ENCODE results near the gene SLC10A6.
"Not testable (repeated sequence)": the region's sequence is repeated elsewhere in the genome, so short reads cannot be mapped to it uniquely, and the experiment has no call there.

The SLC10A6 gene

GRCh38 chr4:86848732-86849619, at the start of gene SLC10A6:
Gene SLC10A6, minus strand, starts transcription at chr4:86849384. Its CDS starts 269 bp downstream, at chr4:86849115.
- in situ Hi-C loops (cut with HindIII; ENCODE audit: low pct_ligation_motif_present, low pct_unique_long_range_greater_than_20kb, low sequenced_read_pairs): no loop called here
- no peak for DNase-seq

- peak; percentile 20 for DNase-seq
- in situ Hi-C loops (cut with HindIII; ENCODE audit: low pct_ligation_motif_present, low pct_unique_long_range_greater_than_20kb, low sequenced_read_pairs): no loop called here
These were observed 49.4 kb upstream of the SLC10A6 start for GRCh38 chr4:86898562-86898961.

- in situ Hi-C loops (cut with HindIII; ENCODE audit: low pct_ligation_motif_present, low pct_unique_long_range_greater_than_20kb, low sequenced_read_pairs): no loop called here
- no peak for DNase-seq
These were observed 47.4 kb upstream of the SLC10A6 start for GRCh38 chr4:86896596-86896995.

- in situ Hi-C loops (cut with HindIII; ENCODE audit: low pct_ligation_motif_present, low pct_unique_long_range_greater_than_20kb, low sequenced_read_pairs): no loop called here
- DNase-seq: peak; percentile 72
These were observed 46.7 kb upstream of the SLC10A6 start for GRCh38 chr4:86895692-86896488.

- DNase-seq: no peak
- in situ Hi-C loops (cut with HindIII; ENCODE audit: low pct_ligation_motif_present, low pct_unique_long_range_greater_than_20kb, low sequenced_read_pairs): no loop called here
These were observed 45.3 kb upstream of the SLC10A6 start for GRCh38 chr4:86894455-86894854.

- no peak for DNase-seq
- in situ Hi-C loops (cut with HindIII; ENCODE audit: low pct_ligation_motif_present, low pct_unique_long_range_greater_than_20kb, low sequenced_read_pairs): no loop called here
These were observed 44.0 kb upstream of the SLC10A6 start for GRCh38 chr4:86893136-86893535.

- DNase-seq: peak; percentile 13
- in situ Hi-C loops (cut with HindIII; ENCODE audit: low pct_ligation_motif_present, low pct_unique_long_range_greater_than_20kb, low sequenced_read_pairs): no loop called here
These were observed 43.4 kb upstream of the SLC10A6 start for GRCh38 chr4:86892636-86892960.

GRCh38 chr4:86891762-86892635, 42.8 kb upstream of the SLC10A6 start, which contains the start of gene C4orf36:
Gene C4orf36, minus strand, starts transcription at chr4:86892422. Its CDS starts 902 bp downstream, at chr4:86891520.
- DNase-seq: peak; percentile 64
- in situ Hi-C loops (cut with HindIII; ENCODE audit: low pct_ligation_motif_present, low pct_unique_long_range_greater_than_20kb, low sequenced_read_pairs): no loop called here

GRCh38 chr4:86890790-86891189, 41.6 kb upstream of the SLC10A6 start:
- no peak for DNase-seq
- in situ Hi-C loops (cut with HindIII; ENCODE audit: low pct_ligation_motif_present, low pct_unique_long_range_greater_than_20kb, low sequenced_read_pairs): no loop called here

GRCh38 chr4:86879641-86880040, 30.5 kb upstream of the SLC10A6 start:
- no peak for DNase-seq
- in situ Hi-C loops (cut with HindIII; ENCODE audit: low pct_ligation_motif_present, low pct_unique_long_range_greater_than_20kb, low sequenced_read_pairs): no loop called here

GRCh38 chr4:86878640-86879039, 29.5 kb upstream of the SLC10A6 start:
- in situ Hi-C loops (cut with HindIII; ENCODE audit: low pct_ligation_motif_present, low pct_unique_long_range_greater_than_20kb, low sequenced_read_pairs): no loop called here
- no peak for DNase-seq

- DNase-seq: no peak
- in situ Hi-C loops (cut with HindIII; ENCODE audit: low pct_ligation_motif_present, low pct_unique_long_range_greater_than_20kb, low sequenced_read_pairs): no loop called here
These were observed 27.9 kb upstream of the SLC10A6 start for GRCh38 chr4:86876894-86877685.

- DNase-seq; in situ Hi-C loops (cut with HindIII; ENCODE audit: low pct_ligation_motif_present, low pct_unique_long_range_greater_than_20kb, low sequenced_read_pairs): not testable (repeated sequence)
These were observed 26.3 kb upstream of the SLC10A6 start for GRCh38 chr4:86875436-86875835.

GRCh38 chr4:86872135-86872534, 23.0 kb upstream of the SLC10A6 start:
- DNase-seq: no peak
- in situ Hi-C loops (cut with HindIII; ENCODE audit: low pct_ligation_motif_present, low pct_unique_long_range_greater_than_20kb, low sequenced_read_pairs): no loop called here

- no peak for DNase-seq
- in situ Hi-C loops (cut with HindIII; ENCODE audit: low pct_ligation_motif_present, low pct_unique_long_range_greater_than_20kb, low sequenced_read_pairs): no loop called here
These were observed 21.4 kb upstream of the SLC10A6 start for GRCh38 chr4:86870442-86871069.

GRCh38 chr4:86857341-86858052, 8.3 kb upstream of the SLC10A6 start:
- in situ Hi-C loops (cut with HindIII; ENCODE audit: low pct_ligation_motif_present, low pct_unique_long_range_greater_than_20kb, low sequenced_read_pairs): no loop called here
- DNase-seq: no peak

GRCh38 chr4:86856896-86857295, 7.7 kb upstream of the SLC10A6 start:
- in situ Hi-C loops (cut with HindIII; ENCODE audit: low pct_ligation_motif_present, low pct_unique_long_range_greater_than_20kb, low sequenced_read_pairs): no loop called here
- DNase-seq: no peak

All from ACHN (cell line).